ENCODE measurements around the gene BCL11B.

- TF ChIP-seq CTCF (IDR thresholded peaks at IDR 0.05; ENCODE audit: low read depth, low read length, missing input control) (no peak), SP1 (IDR thresholded peaks at IDR 0.05) (no peak), ZBTB33 (IDR thresholded peaks at IDR 0.05) (no peak)
These were observed 1.9 kb upstream of the BCL11B start for GRCh38 chr14:99273766-99274345.

Data from liver (tissue), 3 donors.